ENCODE results near the gene SYNE2. TPM values are rescaled to one million over a fixed set of nuclear protein-coding genes. Genes with fewer than 3 reads are reported as not detected.

Gene SYNE2
- total and polyA plus RNA-seq, 10 of the 15 experiments (the other 5 are each of a cell fraction or from before 2014, with no cell fraction given): 2.1 to 52.7 (median 38.1) TPM

- no peak for TF ChIP-seq ETV6 (conservative IDR thresholded peaks at IDR 0.05 in 1 of 2, IDR thresholded peaks at IDR 0.05 in 1 of 2; ENCODE audit: borderline replicate concordance in 1 of 2, low read depth in 1 of 2)
These were observed 41.1 kb downstream of the SYNE2 start (continued) for GRCh38 chr14:63893701-63894458.

GRCh38 chr14:63895510-63895909, 42.7 kb downstream of the SYNE2 start:
- intact Hi-C loops (cut with micrococcal nuclease; ENCODE audit: unreplicated experiment) (no loop called here), in situ Hi-C loops (cut with MboI) (no loop called here)
- RAD21 ChIA-PET (ENCODE audit: unreplicated experiment): interaction anchor here (0.6 kb wide), 1 partner anchor 35 kb away, joined by 4 read pairs; no protein-coding TSS in a partner anchor
- no peak overlapping the region for H3K4me2 ChIP-seq (ENCODE audit: control insufficient read depth, insufficient read depth)
- SMC1A ChIA-PET (ENCODE audit: uncharacterized antibody, unreplicated experiment): interaction anchor here (0.6 to 0.7 kb wide), 2 partner anchors 25 to 95 kb away, joined by 3 read pairs; no protein-coding TSS in a partner anchor
- ATAC-seq (no peak), DNase-seq (ENCODE audit: low read depth, low spot score) (no peak), FAIRE-seq (no peak)
- no peak overlapping the region for H3K9ac ChIP-seq (ENCODE audit: control insufficient read depth, insufficient read depth, low read length)
- H2AFZ ChIP-seq (ENCODE audit: control insufficient read depth, low read depth, low read length): no peak overlapping the region
- peaks cover 2% of the 10 kb centered on the region; the same call in 2 of the 3 replicates for H3K9me3 ChIP-seq (replicated peaks; ENCODE audit: control insufficient read depth, insufficient read depth, low read length)
- no peak overlapping the region for H3K4me3 ChIP-seq
- BruUV-seq (replicated peaks): no TSS peak
- H3K27me3 ChIP-seq (replicated peaks in 1 of 2; ENCODE audit: control insufficient read depth in 2 of 2, insufficient read depth in 2 of 2, low read length in 1 of 2): no peaks in the 10 kb centered on the region
- no peaks in the 10 kb centered on the region for H4K20me1 ChIP-seq (ENCODE audit: control insufficient read depth, insufficient read depth)
- H3K36me3 ChIP-seq (ENCODE audit: control insufficient read depth in 2 of 2, insufficient read depth in 2 of 2, low read length in 1 of 2): no peaks in the 10 kb centered on the region; a peak in 1 of 4 replicates
- peaks cover 27% of the 10 kb centered on the region for H3K79me2 ChIP-seq (ENCODE audit: control insufficient read depth, insufficient read depth, low read length)
- peaks cover 16% of the 10 kb centered on the region for H3K4me1 ChIP-seq (ENCODE audit: control insufficient read depth, insufficient read depth, low read length)
- POLR2A ChIA-PET: no interaction called here
- CTCF ChIA-PET: interaction anchor here (0.7 kb wide), 1 partner anchor 249 kb away, joined by 3 read pairs; no protein-coding TSS in a partner anchor
- H3K27ac ChIP-seq (ENCODE audit: control insufficient read depth, insufficient read depth): no peak overlapping the region
- TF ChIP-seq SUZ12 (IDR thresholded peaks at IDR 0.05; ENCODE audit: unreplicated experiment) (no peak), MXI1 (IDR thresholded peaks at IDR 0.05; ENCODE audit: low read depth, low read length) (no peak), IRF5 (IDR thresholded peaks at IDR 0.05; ENCODE audit: borderline replicate concordance) (no peak), SMAD5 (IDR thresholded peaks at IDR 0.05; ENCODE audit: low read depth) (no peak), NR2C1 (IDR thresholded peaks at IDR 0.05) (no peak), MEF2B (IDR thresholded peaks at IDR 0.05; ENCODE audit: partially characterized antibody, poor library complexity, severe bottlenecking) (no peak), TCF12 (IDR thresholded peaks at IDR 0.05; ENCODE audit: low read depth, low read length) (no peak), HDGF (IDR thresholded peaks at IDR 0.05) (no peak)
- TF ChIP-seq, protein P1, sequence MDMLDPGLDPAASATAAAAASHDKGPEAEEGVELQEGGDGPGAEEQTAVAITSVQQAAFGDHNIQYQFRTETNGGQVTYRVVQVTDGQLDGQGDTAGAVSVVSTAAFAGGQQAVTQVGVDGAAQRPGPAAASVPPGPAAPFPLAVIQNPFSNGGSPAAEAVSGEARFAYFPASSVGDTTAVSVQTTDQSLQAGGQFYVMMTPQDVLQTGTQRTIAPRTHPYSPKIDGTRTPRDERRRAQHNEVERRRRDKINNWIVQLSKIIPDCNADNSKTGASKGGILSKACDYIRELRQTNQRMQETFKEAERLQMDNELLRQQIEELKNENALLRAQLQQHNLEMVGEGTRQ (IDR thresholded peaks at IDR 0.05; ENCODE audit: borderline replicate concordance, low read depth, low read length): no peak
